Epithelial cell of esophagus (primary cell): Measurements from ENCODE around the gene WDSUB1.

Experiments used
- DNase-seq: peaks from one replicate; pipeline ENCODE4 v3.0.0; 2010; ENCODE audit warnings: low read depth
- H3K4me3 ChIP-seq: 2 replicates; pipeline ENCODE4 v1.5.1; 2011; ENCODE audit warnings: mild to moderate bottlenecking, low read length, control low read depth
- TF ChIP-seq, protein P1 (sequence below): IDR thresholded peaks from 2 replicates; pipeline ENCODE4 v1.5.1; 2011; ENCODE audit warnings: low read depth, mild to moderate bottlenecking, low read length, control low read depth, inconsistent platforms; ENCODE audit not compliant: insufficient read depth; ENCODE audit errors: missing control alignments

Gene WDSUB1

DNA sequence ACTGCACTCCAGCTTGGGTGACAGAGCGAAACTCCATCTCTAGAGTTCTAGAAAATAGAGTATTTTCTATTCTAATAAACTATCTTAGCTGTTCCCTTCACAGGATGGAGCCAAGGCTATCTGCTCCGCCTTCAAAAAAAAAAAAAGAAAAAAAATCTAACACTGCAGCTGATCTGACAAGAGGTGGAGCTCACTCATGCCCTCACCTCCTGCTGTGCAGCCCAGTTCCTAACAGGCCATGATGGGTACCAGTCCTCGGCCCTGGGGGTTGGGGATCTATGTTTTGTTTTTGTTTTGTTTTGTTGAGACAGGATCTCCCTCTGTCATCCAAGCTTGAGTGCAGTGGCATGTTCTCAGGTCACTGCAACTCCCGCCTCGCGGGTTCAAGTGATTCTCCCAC lies 3.0 kb downstream of the WDSUB1 start:
- TF ChIP-seq, protein P1, sequence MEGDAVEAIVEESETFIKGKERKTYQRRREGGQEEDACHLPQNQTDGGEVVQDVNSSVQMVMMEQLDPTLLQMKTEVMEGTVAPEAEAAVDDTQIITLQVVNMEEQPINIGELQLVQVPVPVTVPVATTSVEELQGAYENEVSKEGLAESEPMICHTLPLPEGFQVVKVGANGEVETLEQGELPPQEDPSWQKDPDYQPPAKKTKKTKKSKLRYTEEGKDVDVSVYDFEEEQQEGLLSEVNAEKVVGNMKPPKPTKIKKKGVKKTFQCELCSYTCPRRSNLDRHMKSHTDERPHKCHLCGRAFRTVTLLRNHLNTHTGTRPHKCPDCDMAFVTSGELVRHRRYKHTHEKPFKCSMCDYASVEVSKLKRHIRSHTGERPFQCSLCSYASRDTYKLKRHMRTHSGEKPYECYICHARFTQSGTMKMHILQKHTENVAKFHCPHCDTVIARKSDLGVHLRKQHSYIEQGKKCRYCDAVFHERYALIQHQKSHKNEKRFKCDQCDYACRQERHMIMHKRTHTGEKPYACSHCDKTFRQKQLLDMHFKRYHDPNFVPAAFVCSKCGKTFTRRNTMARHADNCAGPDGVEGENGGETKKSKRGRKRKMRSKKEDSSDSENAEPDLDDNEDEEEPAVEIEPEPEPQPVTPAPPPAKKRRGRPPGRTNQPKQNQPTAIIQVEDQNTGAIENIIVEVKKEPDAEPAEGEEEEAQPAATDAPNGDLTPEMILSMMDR: no peak
- no peak for DNase-seq

DNA sequence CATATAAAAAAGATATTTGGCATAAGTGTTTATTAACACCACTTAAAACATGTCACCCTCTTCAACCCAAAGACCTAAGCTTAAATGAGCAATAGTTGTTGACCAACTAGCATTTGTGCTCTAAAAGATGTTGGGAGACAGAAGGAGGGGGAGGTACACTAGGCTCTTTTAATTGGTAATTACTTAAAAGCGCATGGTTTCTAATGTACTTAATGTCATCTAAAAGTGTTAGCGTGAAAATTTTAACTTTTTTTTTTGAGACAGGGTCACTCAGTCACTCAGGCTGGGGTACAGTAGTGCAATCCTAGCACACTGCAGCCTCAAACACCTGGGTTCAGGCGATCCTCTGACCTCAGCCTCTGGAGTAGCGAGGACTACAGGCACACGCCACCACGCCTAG lies 5.5 kb downstream of the WDSUB1 start:
- DNase-seq: no peak
- H3K4me3 ChIP-seq: no peak overlapping the region
- TF ChIP-seq, protein P1: no peak

More for the DNA sequence above, 3.0 kb downstream of the WDSUB1 start:
- H3K4me3 ChIP-seq: no peak overlapping the region

DNA sequence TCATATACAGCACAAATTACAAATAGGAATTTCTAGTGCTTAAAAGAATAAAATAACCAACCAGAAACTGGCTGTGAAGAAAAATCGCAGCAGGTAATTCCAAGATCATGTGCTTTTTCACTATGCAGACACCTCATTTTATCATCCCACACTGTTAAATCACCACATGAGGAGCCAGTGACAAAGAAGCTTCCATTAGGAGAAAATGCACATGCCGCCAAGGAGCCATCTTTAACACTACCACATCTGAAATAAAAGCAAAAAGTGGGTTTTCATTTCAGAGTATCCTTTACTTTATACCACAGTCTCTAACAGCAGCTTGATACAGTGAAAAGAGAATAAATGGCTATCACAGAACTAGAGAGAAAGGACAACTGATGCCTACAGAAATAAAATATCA lies 6.8 kb downstream of the WDSUB1 start:
- no peak overlapping the region for H3K4me3 ChIP-seq
- TF ChIP-seq, protein P1: no peak
- DNase-seq: no peak

DNA sequence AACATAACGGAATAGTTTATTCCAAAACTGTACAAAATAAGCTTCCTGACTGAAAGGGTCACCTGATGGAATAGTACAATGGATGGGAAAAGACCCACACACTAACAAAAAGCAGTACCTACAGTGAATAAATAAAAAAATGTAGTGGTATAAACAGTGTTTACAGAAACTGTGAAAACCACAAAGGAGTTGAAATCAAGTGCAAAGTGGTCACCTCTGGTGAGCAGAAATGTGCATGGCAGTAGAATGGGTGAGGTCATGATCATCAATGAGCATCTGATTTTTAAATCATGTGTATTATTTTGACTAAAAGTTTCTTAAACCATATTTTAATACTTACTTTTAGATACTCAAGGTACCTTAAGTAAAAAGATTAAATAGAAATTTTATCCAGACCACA lies 11.4 kb downstream of the WDSUB1 start:
- no peak overlapping the region for H3K4me3 ChIP-seq
- no peak for DNase-seq
- TF ChIP-seq, protein P1: no peak

DNA sequence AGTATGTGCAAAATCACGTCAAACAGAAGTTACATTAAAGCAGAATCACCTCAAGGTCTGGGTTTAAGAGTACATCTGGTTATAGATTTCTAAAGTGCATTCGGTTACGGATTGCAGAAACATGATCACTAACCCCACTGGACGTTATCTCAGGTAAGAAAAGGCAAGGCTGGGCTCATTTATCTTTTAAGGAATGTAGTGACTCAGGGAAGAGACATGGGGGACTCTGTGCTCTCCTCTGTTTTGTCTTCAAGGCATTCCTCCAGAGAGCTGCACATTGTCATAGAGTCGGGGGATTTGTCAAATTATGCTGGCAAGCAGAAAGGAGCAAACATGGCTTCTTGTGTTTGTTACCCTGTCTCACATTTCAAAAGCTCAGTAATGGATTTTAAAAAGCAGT lies 14.3 kb downstream of the WDSUB1 start:
- TF ChIP-seq, protein P1: no peak
- no peak for DNase-seq
- H3K4me3 ChIP-seq: no peak overlapping the region

DNA sequence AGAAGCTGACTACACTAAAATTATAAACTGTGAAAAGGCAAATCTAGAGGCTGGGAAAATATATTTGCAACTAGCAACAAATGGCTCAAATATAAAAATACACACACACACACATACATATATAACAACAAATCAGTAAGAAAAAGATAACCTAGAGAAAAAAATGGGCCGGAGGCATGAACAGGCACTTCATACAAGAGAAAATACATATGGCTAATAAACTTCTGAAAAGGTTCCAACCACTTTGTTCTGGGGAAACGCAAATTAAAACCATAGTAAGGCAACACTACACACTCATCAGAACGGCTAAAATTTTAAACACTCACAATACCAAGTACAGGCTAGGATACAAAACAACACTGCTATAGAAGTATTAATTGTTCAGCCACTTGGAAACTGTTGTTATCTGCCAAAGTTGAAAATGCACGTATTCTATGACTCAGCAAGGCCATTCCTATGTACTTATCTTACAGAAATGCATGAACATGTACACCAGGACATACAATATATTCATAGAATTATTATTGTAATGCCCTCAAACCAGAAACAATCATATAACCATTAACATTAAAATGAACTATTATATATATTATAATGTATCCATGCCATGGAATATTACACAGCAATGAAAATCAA lies 15.6 kb downstream of the WDSUB1 start:
- TF ChIP-seq, protein P1: no peak
- DNase-seq: no peak
- H3K4me3 ChIP-seq: no peak overlapping the region

DNA sequence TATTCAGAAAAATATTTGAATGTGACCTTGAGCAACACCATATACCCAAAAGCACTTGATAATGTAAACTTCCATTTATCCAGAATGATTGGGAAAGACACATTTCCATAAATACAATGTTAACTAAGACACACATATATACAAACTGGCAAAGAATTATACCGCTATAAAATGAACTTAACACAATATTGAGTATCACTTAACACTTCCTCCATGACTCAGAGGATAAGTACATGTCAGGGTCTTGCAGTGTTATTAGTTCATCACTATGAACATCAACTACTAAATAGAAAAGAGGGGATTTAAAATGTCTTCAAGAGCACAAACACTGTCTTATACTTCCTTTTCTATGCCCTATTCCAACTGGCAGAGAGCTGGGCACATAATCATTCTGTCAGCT lies 18.6 kb downstream of the WDSUB1 start:
- H3K4me3 ChIP-seq: no peak overlapping the region

More for the DNA sequence above, 18.6 kb downstream of the WDSUB1 start:
- DNase-seq: no peak
- TF ChIP-seq, protein P1: no peak
